Activated CD8-positive, alpha-beta memory T cell treated with anti-CD3 and anti-CD28 coated beads for 48 hours (primary cell): ENCODE measurements around the gene MT1G.
"Not testable (repeated sequence)": the region's sequence is repeated elsewhere in the genome, so short reads cannot be mapped to it uniquely, and the experiment has no call there.

ENCODE experiments used
- DNase-seq, 3 experiments: peaks; one replicate each; pipeline ENCODE4 v3.0.0-alpha.2; 2020; ENCODE audit warnings: low read depth in 2 of 3, low spot score in 2 of 3

MT1G gene

DNA sequence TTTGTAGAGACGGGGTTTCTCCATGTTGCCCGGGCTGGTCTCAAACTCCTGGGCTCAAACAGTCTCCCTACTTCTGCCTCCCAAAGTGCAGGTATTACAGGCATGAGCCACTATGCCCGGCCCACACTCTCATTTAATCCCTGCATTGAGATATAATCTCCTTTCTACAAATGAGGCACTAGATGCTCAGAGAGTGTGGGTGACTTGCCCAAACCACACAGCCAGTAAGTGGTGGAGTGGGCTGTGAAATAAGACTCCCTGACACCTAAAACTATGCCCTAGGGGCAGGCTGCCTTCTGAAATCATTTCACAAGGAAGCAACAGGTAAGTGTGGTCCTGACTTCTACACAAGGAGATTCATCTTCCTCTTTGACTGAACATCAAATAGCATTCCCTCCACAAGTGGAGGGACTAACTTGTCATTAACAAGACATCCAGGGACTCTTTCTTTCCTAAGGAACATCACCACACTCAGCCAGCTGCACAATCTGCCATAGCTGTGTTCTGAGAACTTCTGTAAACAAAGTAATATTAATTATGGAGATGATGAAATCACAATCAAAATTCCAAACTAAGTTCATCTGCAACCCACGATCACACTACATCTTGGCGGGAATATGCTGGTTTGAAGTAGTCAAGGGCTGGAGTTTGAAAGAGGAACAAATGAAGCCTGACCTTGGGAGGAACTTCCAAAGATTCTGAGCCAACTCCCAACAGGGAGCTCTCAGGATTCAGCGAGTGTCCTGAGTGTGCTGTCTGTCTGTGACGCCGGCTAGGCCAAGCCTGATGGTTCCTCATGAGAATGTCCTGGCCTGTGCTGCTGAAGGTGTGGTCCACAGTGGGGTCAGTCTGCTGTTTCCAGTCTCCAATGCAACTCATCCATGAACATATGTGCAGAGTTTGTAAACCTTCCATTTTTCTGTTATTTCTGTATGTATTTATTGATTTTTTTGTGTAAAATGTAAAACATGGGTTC, 2.3 kb downstream of the MT1G start:
- DNase-seq, result not testable (repeated sequence)

DNA sequence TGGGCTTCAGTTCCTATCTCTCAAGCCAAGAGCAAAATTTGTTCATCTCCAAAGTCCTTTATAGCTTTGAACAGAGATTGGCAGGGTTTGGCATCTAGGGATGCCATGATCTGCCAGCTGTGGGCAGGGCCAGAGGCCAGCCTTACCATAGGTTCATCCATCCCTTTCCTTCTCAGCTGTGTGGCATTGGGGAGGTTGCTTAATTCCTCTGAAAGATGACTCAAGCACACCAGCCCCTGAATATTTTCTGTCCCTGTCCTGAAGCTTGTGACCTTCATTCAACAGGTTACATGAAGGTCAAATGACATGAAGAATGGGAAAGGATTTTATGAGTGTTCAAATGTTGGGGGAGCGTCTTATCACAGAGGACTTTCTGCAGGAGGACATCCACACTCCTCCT, 3.4 kb downstream of the MT1G start:
- no peak for DNase-seq

DNA sequence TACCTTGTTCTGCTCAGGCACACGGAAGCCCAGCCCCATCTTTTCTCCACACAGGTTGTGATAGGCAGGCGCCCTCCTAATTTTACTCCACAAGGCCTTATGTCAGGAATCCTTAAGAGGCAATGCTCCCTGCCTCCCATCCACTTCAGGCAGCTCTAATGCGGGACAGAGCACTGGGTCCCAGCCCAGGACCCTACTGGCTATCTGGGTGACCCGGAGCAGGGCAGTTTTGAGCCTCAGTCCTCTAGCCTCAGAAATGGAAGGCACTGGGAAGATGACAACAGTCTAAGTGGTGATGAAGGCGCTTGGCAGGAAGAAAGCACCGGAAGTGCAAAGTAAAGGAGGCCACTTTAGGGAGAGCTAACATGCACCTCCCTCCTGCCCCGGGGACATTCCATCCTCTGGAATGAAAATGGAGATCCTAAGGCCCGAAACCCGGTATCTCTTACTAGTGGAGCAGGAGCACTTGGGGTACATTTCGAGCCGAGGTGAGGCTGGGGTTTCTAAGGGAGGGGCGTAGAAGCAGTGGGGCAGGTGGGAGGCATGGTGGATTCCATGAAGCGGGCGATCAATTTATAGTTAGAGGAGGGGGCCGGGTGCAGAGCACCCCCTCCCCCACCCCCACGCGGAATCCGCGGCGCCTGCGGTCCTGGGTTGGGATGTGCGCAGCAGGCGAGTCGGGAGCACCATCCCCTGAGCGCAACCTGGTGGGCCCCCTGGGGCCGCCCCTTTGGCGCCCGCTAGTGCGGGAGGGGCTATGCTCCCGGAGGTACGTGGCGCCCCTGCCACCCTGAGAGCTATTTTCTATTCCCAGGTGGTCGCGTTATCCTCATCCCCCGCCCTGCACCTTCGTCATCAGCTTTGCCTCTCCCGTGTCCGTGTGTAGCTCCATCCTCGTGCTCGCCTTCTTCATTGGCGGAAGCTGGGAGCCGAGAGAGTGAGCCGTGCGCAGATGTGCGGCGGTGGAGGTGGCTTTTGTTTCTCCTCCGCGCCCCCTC, 5.2 kb downstream of the MT1G start:
- DNase-seq, result no peak

DNA sequence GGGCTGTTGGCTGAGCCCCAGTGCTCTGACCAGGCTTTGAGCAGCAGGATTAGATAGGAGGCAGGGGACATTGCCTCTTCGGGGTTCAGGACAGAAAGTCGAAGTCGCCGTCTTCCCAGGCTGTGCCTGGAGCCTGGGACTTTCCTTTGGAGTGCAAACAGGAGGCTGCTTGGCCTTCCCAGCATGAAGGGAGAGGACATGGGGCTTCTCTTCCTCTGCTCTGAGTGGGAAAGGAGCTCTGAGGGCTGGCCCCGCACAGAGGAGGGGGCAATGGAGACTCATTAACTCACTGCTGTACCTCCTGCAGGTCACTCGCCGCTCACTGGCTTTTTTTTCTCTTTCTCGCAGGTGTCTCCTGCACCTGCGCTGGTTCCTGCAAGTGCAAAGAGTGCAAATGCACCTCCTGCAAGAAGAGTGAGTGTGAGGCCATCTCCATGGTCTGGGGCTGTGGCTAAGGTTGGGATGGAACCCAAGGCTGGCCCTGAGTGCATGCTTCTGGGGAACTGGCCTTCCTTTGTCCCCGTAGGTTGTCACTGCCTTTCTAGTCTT, 9.5 kb downstream of the MT1G start:
- no peak for DNase-seq

DNA sequence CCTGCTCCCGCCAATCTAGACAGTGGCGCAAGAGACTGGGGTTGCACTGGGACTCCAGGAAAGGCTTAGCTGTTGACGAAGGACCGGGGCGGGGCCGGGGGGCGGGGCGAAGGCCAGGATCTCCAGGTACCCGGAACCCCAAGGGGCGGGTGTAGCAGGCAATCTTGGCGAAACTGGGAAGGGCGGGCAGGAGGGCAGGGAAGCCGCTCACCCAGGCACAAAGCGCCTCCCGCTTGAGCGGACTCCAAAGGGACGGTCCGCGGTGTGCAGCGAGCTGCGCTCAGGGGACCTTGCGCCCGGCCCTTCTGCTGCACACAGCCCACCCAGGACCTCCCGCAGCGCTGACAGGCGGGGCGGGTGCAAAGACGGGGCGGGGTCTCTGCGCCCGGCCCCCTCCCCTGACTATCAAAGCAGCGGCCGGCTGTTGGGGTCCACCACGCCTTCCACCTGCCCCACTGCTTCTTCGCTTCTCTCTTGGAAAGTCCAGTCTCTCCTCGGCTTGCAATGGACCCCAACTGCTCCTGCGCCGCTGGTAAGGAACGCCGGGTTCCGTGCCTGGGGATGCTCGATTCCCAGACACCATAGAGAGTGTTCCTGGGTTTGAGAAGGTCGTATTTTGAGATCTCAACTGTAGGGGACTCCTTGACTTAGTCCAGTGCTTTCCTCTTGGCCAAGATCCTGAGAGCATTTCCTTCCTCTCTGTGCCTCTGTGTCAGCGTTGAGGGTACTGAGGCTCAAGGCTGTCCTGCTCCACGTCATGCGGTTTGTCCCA, 10.1 kb downstream of the MT1G start, which contains the start of gene MT1F:
MT1F (plus strand) TSS at position 405 of the 772 bp plus-strand sequence; CDS start at position 505, 100 bp downstream.
- peak in 2 of 3 experiments; percentile 41 to 68 for DNase-seq

DNA sequence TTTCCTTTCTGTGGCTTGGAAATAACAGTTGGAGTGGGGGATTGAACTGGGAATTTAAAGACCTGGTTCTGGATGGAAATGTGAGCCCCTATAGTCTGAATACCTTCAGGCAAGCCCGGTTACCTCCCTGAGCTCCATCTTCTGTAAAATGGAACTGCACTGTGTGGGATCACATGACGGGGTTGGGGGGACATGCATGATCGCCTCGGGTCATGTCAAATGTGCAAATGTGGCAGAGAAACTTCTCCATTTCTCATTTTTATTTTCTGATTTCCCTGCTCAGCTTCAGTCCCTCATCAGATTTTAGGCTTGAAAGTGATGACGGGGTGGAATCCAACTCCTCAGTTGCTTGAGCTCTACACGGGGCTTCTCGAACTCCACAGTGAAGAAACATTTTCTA, 14.6 kb downstream of the MT1G start:
- DNase-seq, result no peak

DNA sequence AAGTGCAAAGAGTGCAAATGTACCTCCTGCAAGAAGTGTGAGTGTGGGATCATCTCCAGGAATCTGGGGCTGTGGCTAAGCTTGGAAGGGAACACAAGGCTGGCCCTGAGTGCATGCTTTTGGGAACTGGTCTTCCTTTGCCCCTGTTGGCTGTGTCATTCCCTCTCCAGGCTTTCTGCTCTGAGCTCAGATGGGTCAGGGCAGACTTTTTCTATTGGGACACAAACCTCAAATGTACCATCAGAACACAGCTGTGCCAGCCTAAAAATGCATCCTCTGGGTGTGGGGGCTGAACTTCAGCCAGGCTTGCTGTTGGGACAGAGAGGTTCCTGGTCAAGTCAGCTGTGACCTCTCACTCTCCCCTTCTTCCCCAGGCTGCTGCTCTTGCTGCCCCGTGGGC, 15.3 kb downstream of the MT1G start:
- no peak for DNase-seq

DNA sequence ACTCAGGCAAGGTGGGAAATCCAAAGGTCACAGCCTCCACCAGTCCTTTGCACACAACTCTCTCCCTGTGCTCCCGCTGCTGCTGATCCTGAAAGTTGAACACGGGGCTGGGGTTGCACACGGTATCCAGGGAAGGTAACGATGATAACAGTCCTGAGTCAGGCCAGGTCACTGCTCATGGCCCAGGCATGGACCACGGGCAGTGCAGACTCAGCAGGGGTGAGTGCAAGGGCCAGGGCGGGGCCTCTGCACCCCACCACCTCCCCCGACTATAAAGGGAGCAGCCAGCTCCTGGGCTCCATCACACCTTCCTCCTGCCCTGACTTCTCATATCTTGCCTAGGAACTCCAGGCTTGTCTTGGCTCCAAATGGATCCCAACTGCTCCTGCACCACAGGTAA, 16.3 kb downstream of the MT1G start, which contains the start of gene MT1B:
MT1B (plus strand) TSS at position 301 of the 400 bp plus-strand sequence; CDS start at position 369, 68 bp downstream.
- DNase-seq, result no peak

DNA sequence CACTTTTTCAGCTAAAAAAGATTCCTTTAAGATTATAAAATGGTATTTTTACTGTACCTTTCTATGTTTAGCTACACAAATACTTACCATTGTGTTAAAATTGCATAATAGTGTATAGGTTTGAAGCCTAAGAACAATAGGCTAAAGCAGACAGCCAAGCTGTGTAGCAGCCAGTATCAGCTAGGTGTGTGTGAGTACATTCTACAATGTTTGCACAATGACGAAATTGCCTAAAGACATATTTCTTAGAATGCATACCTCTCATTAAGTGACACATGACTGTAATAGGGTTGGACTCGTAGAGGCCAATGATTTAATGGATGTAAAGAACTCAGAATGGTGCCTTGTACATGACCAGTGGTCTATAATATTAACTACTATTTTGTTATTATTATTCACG, 18.0 kb downstream of the MT1G start:
- no peak for DNase-seq

DNA sequence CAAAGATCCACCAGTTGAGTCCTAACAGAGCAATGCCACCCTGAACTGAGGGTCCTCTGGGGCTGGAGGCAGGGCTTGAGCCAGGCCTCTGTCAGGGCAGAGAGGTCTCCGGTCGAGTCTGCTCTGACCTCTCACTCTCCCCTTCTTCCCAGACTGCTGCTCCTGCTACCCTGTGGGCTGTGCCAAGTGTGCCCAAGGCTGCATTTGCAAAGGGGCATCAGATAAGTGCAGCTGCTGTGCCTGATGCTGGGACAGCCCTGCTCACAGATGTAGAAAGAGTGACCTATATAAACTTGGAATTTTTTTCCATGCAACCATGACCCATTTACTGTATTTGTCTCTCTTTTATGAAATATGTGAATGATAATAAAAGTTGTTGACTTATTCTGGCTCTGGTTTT, 18.6 kb downstream of the MT1G start:
- DNase-seq, result no peak

DNA sequence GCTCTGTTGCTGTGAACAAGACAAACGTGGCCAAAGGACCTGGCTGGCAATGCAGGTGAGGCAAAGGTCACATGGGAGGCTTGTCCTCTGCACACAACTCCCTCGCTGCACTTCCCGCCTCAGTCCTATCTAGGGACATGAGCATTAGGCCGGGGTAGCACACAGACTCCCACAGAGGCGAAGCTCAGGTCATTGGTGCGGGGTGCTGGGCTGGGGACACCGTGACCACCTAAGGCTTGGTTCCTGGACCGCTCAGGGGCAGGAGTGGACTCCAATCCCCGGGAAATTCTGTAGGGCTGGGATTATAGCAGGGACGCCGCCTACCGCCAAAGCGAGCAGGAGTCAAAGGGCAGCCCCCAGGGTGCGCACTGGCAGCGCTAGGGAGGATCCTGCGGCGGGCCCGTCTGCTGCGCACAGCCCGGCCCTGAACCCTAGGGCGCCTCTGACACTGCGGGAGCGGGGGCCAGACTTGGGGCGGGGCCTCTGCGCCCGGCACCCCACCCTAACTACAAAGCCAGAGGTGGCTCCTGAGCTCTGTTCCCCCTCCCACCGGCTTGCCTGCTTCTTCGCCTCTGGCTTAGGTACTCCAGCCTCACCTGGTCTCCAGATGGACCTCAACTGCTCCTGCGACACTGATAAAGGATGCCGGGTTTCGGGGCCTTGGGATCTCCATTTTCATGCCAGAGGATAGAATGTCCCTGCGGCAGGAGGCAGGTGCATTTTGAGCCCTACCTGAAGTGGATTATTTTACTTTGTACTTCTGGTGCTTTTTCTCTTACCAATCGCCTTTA, 20.0 kb downstream of the MT1G start:
- DNase-seq, result no peak

DNA sequence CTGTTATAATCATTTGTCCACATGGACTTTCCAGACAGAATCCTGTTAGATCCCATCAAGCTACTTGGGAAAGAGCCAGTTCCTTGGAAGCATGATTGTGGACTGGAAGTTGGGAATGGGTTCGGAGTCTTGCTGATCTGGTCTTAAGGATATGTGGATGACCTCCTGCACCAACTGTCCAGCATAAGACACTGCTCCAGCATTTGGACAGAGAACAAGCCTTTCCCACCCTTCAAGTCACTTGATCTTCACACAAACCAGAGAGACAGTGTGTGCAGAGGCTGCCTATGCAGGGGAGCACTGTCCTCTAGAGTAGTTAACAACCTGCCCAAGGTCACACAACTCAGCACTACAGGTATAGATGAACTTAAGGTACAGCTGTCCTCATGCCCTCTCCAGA, 22.0 kb downstream of the MT1G start:
- DNase-seq, result no peak

DNA sequence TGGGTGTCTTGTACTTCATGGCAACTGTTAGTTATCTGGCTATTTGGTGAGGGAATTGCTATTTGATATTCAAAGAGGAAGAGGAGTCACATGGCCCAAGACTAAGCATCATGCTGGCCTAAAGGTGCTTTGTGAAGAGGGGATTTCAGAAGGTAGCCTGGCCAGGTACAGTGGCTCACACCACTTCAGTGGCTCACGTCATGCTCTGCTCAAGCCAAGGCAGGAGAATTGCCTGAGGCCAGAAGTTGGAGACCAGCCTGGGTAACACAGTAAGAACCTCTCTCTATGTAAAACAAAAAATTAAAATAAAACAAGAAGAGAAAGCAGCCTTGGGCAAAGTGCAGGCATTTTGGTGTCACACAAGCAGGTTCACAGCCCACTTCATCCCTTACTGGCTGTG, 22.6 kb downstream of the MT1G start:
- DNase-seq, result no peak

DNA sequence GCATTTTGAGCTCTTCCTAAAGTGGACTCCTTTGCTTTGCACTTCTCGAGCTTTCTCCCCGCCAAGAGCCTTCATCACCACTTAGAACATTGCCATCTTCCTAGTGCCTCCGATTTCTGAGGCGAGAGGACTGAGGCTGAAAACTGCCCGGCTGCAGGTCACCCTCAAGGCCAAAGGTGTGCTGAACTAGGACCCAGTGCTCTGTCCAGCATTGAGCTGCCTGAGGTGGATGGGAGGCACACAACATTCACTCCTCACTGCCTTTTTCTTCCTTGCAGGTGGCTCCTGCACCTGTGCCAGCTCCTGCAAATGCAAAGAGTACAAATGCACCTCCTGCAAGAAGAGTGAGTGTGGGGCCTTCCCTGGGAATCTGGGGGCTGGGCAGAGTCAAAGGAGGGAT, 24.0 kb downstream of the MT1G start:
- DNase-seq, result no peak

DNA sequence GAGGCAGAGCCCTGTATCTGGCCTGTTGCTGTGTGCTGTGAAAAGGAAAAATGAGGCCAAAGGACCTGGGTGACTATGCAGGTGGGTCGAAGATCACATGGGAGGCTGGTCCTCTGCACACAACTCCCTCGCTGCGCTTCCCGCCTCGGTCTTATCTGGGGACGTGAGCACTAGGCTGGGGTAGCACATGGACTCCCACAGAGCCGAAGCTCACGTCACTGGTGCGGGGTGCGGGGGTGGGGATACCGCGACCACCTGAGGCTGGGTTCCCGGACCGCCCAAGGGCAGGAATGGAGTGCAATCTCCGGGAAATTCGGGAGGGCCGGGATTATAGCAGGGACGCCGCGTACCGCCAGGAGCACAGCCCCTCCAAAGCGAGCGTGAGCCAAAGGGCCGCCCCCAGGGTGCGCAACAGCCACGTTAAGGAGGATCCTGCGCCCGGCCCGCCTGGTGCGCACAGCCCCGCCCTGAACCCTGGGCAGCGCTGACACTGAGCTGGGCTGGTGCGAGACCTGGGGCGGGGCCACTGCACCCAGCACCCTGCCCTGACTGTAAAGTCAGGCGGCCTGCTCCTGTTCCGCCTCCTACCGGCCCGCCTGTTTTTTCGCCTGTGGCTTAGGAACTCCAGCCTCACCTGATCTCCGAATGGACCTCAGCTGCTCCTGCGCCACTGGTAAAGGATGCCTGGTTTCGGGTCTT, 24.6 kb downstream of the MT1G start:
- peak in 2 of 3 experiments; percentile 37 to 69 for DNase-seq

DNA sequence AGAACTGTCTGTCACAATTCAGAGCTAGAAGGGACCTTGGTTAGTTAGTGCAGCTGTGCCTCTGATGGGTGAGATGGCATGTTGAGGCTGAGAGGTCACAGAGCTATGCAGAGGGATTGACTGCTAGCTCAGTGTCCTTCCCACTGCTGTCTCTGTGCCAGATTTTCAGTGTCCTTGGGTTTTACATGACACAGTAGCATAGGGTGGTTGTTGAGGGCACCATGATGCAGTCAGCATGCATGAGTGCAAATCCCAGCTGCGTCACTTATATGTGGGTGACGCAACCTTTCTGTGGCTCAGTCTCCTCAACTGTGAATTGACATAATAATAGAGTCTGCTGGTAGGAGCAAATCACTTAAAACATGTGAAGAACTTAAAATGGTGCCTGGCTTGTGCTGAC, 26.7 kb downstream of the MT1G start:
- no peak for DNase-seq

DNA sequence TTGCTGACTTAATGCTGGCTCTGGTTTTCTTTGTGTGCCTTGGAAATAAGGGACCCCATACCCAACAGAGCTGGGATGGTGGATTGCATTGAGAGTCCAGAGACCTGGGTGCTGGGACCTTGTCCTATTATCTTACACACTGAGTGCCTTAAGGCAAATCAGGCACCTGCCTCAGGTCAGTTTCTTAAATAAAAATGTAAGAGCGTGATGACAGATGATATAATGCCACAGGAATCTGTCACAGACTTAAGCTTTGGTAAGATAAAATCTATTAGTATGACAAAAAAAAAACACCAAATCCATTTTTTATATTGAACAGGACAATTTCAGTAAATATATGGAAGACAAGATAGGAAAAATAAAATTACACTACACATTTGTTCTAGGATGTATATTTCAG, 27.8 kb downstream of the MT1G start:
- DNase-seq, result no peak

DNA sequence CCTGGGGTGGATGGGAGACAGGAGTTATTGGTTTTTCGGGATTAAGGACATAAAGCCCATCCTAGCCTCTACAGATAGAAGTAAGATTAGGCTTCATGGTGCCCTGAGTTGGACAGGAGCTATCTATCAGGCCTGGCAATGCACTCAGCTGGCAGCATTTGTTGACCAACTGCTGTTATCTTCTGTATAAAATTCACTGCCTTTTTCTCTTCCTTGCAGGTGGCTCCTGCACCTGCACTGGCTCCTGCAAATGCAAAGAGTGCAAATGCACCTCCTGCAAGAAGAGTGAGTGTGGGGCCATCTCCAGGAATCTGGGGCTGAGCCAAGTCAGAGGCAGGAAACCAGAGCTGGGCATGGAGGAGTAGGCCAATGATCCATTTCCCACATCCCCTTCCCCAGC, 28.8 kb downstream of the MT1G start:
- no peak for DNase-seq
